ENCODE results near the gene NTSR1.

NTSR1 gene

GRCh38 chr20:62775206-62775605 is 66.6 kb downstream of the NTSR1 start:
- no peak for DNase-seq

- no peak for DNase-seq
These were observed 67.5 kb downstream of the NTSR1 start for GRCh38 chr20:62776035-62776691.

- no peak for DNase-seq
These were observed 68.3 kb downstream of the NTSR1 start for GRCh38 chr20:62776692-62777527.

GRCh38 chr20:62777528-62777830 is 68.8 kb downstream of the NTSR1 start:
- no peak for DNase-seq

GRCh38 chr20:62778058-62778457 is 69.4 kb downstream of the NTSR1 start:
- no peak for DNase-seq

GRCh38 chr20:62778601-62779416 is 70.2 kb downstream of the NTSR1 start:
- DNase-seq: no peak

- DNase-seq: no peak
These were observed 70.7 kb downstream of the NTSR1 start for GRCh38 chr20:62779417-62779685.

- no peak for DNase-seq
These were observed 71.6 kb downstream of the NTSR1 start for GRCh38 chr20:62780204-62780603.

GRCh38 chr20:62780696-62781095 is 72.1 kb downstream of the NTSR1 start:
- no peak for DNase-seq

- DNase-seq: no peak
These were observed 73.7 kb downstream of the NTSR1 start for GRCh38 chr20:62782149-62782892.

- no peak for DNase-seq
These were observed 74.2 kb downstream of the NTSR1 start for GRCh38 chr20:62782893-62783278.

- no peak for DNase-seq
These were observed 75.9 kb downstream of the NTSR1 start for GRCh38 chr20:62784497-62784896.

GRCh38 chr20:62785393-62785792 is 76.8 kb downstream of the NTSR1 start:
- no peak for DNase-seq

GRCh38 chr20:62786157-62786556 is 77.5 kb downstream of the NTSR1 start:
- DNase-seq: no peak

GRCh38 chr20:62787321-62787720 is 78.7 kb downstream of the NTSR1 start:
- DNase-seq: no peak

- no peak for DNase-seq
These were observed 79.2 kb downstream of the NTSR1 start for GRCh38 chr20:62787866-62788265.

GRCh38 chr20:62788607-62789006 is 80.0 kb downstream of the NTSR1 start:
- no peak for DNase-seq

- DNase-seq: no peak
These were observed 81.4 kb downstream of the NTSR1 start for GRCh38 chr20:62790075-62790474.

- peak; percentile 85 for DNase-seq
These were observed 82.9 kb downstream of the NTSR1 start for GRCh38 chr20:62791301-62792181.

GRCh38 chr20:62792182-62792939 is 83.7 kb downstream of the NTSR1 start:
- no peak for DNase-seq

GRCh38 chr20:62792940-62793756 is 84.5 kb downstream of the NTSR1 start:
- DNase-seq: no peak
